MCF 10A (cell line): ENCODE measurements around the gene ANKRD12. TPM values are rescaled to one million over a fixed set of nuclear protein-coding genes. Genes with fewer than 3 reads are reported as not detected.

ENCODE experiments used
- BruUV-seq: library from RNA; stranded (reverse); fragments of 400-500 nt; replicated peaks from 2 replicates; lab custom pipeline; 2021; lab: Mats Ljungman, UMichigan
- CTCF ChIA-PET: fragments of 300-600 bp; sonication (Branson Sonifier 250); formaldehyde crosslinking; extraction: SDS; loops from one replicate; lab custom pipeline; 2021; ENCODE audit warnings: antibody characterized with exemption, inconsistent platforms; lab: Yijun Ruan, JAX
- POLR2A ChIA-PET: fragments of 300-600, 350-650 bp; sonication (Branson Sonifier 250); formaldehyde crosslinking; extraction: SDS; loops from one replicate; lab custom pipeline; 2020; ENCODE audit warnings: antibody characterized with exemption, inconsistent platforms; lab: Yijun Ruan, JAX
- DNase-seq: peaks from one replicate; pipeline ENCODE4 v3.0.0-alpha.2; 2018; ENCODE audit not compliant: unreplicated experiment
- H3K27ac Mint-ChIP-seq: one replicate; pipeline ENCODE4 v1.8.0; 2022; ENCODE audit warnings: mild to moderate bottlenecking, low read depth, mixed read lengths; ENCODE audit not compliant: unreplicated experiment
- H3K27me3 Mint-ChIP-seq: one replicate; pipeline ENCODE4 v1.8.0; 2022; ENCODE audit warnings: mixed read lengths; ENCODE audit not compliant: insufficient read depth, unreplicated experiment
- H3K36me3 Mint-ChIP-seq: one replicate; pipeline ENCODE4 v1.8.0; 2022; ENCODE audit warnings: mild to moderate bottlenecking, moderate library complexity, mixed read lengths; ENCODE audit not compliant: insufficient read depth, unreplicated experiment
- H3K4me1 Mint-ChIP-seq: one replicate; pipeline ENCODE4 v1.8.0; 2022; ENCODE audit warnings: mixed read lengths; ENCODE audit not compliant: insufficient read depth, unreplicated experiment
- H3K4me3 Mint-ChIP-seq: one replicate; pipeline ENCODE4 v1.8.0; 2022; ENCODE audit warnings: mild to moderate bottlenecking, moderate library complexity, mixed read lengths; ENCODE audit not compliant: unreplicated experiment
- H3K9me3 Mint-ChIP-seq: one replicate; pipeline ENCODE4 v1.8.0; 2022; ENCODE audit warnings: mixed read lengths; ENCODE audit not compliant: unreplicated experiment
- CTCF ChIP-seq: fragments of 200-600 bp; IDR thresholded peaks from one replicate; pipeline ENCODE4 v1.8.0; 2022; ENCODE audit warnings: antibody characterized with exemption, mild to moderate bottlenecking; ENCODE audit not compliant: unreplicated experiment
- intact Hi-C: fragments of 100-400 bp; cut with micrococcal nuclease; formaldehyde crosslinking; loops from 2 replicates; pipeline ENCODE4 v1.14.1; 2022
- total RNA-seq: library from RNA; stranded (reverse); gene quantifications from 2 replicates; pipeline ENCODE4 v1.2.3, GENCODE V29; 2022

The ANKRD12 gene
- total RNA-seq, 1 experiment from 2014 or later = 25.3 TPM

- no peaks in the 10 kb centered on the region for H3K27me3 Mint-ChIP-seq
- intact Hi-C loops = no loop called here
- TF ChIP-seq CTCF = no peak
- no peak for DNase-seq
- ChIA-PET POLR2A (interaction anchor here (1.3 to 16.4 kb wide), 4 partner anchors 8 to 225 kb away, joined by 4 to 586 read pairs (median 8); partner anchors contain the start of genes ANKRD12, NDUFV2 and TWSG1), CTCF (interaction anchor here (0.6 to 1.5 kb wide), 3 partner anchors 12 to 77 kb away, joined by 3 to 6 read pairs (median 4); no protein-coding TSS in a partner anchor)
- no peak overlapping the region for H3K4me3 Mint-ChIP-seq
- no TSS peak for BruUV-seq
- H3K27ac Mint-ChIP-seq = peak overlapping the region; percentile 46
- H3K36me3 Mint-ChIP-seq = peaks cover 20% of the 10 kb centered on the region
- no peaks in the 10 kb centered on the region for H3K9me3 Mint-ChIP-seq
- peaks cover 45% of the 10 kb centered on the region for H3K4me1 Mint-ChIP-seq
These were observed 27.1 kb upstream of the ANKRD12 start for GRCh38 chr18:9109523-9109922.

- Mint-ChIP-seq H3K36me3 (peaks cover 49% of the 10 kb centered on the region), H3K27me3 (no peaks in the 10 kb centered on the region), H3K27ac (peak overlapping the region; percentile 25), H3K9me3 (no peaks in the 10 kb centered on the region), H3K4me3 (no peak overlapping the region), H3K4me1 (peaks cover 44% of the 10 kb centered on the region)
- CTCF ChIA-PET = interaction anchor here (1.8 kb wide), 1 partner anchor 23 kb away, joined by 4 read pairs; the partner anchor contains the start of gene ANKRD12
- intact Hi-C loops = no loop called here
- no peak for TF ChIP-seq CTCF
- BruUV-seq = no TSS peak
- DNase-seq = no peak
- POLR2A ChIA-PET = interaction anchor here (1.2 to 16.4 kb wide), 3 partner anchors 9 to 30 kb away, joined by 4 to 586 read pairs (median 228); partner anchors contain the start of genes ANKRD12 and NDUFV2
These were observed 23.0 kb upstream of the ANKRD12 start for GRCh38 chr18:9113468-9114149.

- H3K4me1 Mint-ChIP-seq = peaks cover 40% of the 10 kb centered on the region
These were observed 20.6 kb upstream of the ANKRD12 start for GRCh38 chr18:9115984-9116383.

More at GRCh38 chr18:9115984-9116383, 20.6 kb upstream of the ANKRD12 start:
- intact Hi-C loops = loop anchor here (2.0 kb wide), 1 partner anchor 13 kb away; the partner anchor contains the start of gene NDUFV2
- no peak for DNase-seq
- Mint-ChIP-seq H3K36me3 (peaks cover 69% of the 10 kb centered on the region), H3K27ac (peak overlapping the region; percentile 98), H3K9me3 (no peaks in the 10 kb centered on the region), H3K4me3 (no peak overlapping the region), H3K27me3 (no peaks in the 10 kb centered on the region)
- TF ChIP-seq CTCF = no peak
- ChIA-PET POLR2A (interaction anchor here (0.7 to 16.4 kb wide), 4 partner anchors 12 to 1189 kb away, joined by 3 to 586 read pairs (median 118); partner anchors contain the start of genes ANKRD12 and NDUFV2), CTCF (interaction anchor here (1.1 kb wide), 1 partner anchor 12 kb away, joined by 3 read pairs; no protein-coding TSS in a partner anchor)
- BruUV-seq = no TSS peak
